PC-9 (cell line): ENCODE results near the gene KCNS1. TPM values are rescaled to one million over a fixed set of nuclear protein-coding genes. Genes with fewer than 3 reads are reported as not detected.

Source experiments
- BruUV-seq: library from RNA; stranded (reverse); fragments of 400-500 nt; replicated peaks from 2 replicates; lab custom pipeline; 2021; lab: Mats Ljungman, UMichigan
- CTCF ChIA-PET: fragments of 300-600 bp; sonication (Branson Sonifier 250); formaldehyde crosslinking; loops from one replicate; lab custom pipeline; 2022; ENCODE audit warnings: antibody characterized with exemption; lab: Charles Lee
- POLR2A ChIA-PET: fragments of 300-600 bp; sonication (Branson Sonifier 250); formaldehyde crosslinking; loops from one replicate; lab custom pipeline; 2022; ENCODE audit warnings: antibody characterized with exemption; ENCODE audit not compliant: unreplicated experiment; lab: Charles Lee
- DNase-seq, 2 experiments: peaks; one replicate each; pipeline versions ENCODE4 v3.0.0 to v3.0.0-alpha.2; 2015 to 2022; ENCODE audit warnings: mixed read lengths in 1 of 2
- H2AFZ ChIP-seq: fragments of 200-600 bp; sonication (generic); 2 replicates; pipeline ENCODE4 v1.8.1; 2017; ENCODE audit warnings: antibody characterized with exemption
- H3F3A ChIP-seq: fragments of 200-600 bp; sonication (generic); 2 replicates; pipeline ENCODE4 v1.8.1; 2017; ENCODE audit warnings: antibody characterized with exemption, mild to moderate bottlenecking, low read depth; ENCODE audit not compliant: insufficient read depth
- H3K27ac ChIP-seq: fragments of 200-600 bp; sonication (generic); 2 replicates; pipeline ENCODE4 v1.6.1; 2016; ENCODE audit warnings: mixed run types
- H3K27me3 ChIP-seq: fragments of 200-600 bp; sonication (generic); 2 replicates; pipeline ENCODE4 v1.6.1; 2016; ENCODE audit warnings: low read depth, mixed run types; ENCODE audit not compliant: insufficient read depth
- H3K36me3 ChIP-seq: fragments of 200-600 bp; sonication (generic); 2 replicates; pipeline ENCODE4 v1.6.1; 2016; ENCODE audit warnings: low read depth, mixed run types
- H3K4me1 ChIP-seq: fragments of 200-600 bp; sonication (generic); replicated peaks from 2 replicates; pipeline ENCODE4 v1.6.1; 2016; ENCODE audit warnings: mixed run types; ENCODE audit not compliant: insufficient read depth
- H3K4me2 ChIP-seq: fragments of 200-600 bp; sonication (generic); 2 replicates; pipeline ENCODE4 v1.6.1; 2017; ENCODE audit warnings: mixed run types
- H3K4me3 ChIP-seq: fragments of 200-600 bp; sonication (generic); 2 replicates; pipeline ENCODE4 v1.6.1; 2016; ENCODE audit warnings: mixed run types
- H3K79me2 ChIP-seq: fragments of 200-600 bp; sonication (generic); 2 replicates; pipeline ENCODE4 v1.6.1; 2017; ENCODE audit warnings: low read depth, mixed run types
- H3K9me2 ChIP-seq: fragments of 200-600 bp; sonication (generic); 2 replicates; pipeline ENCODE4 v1.8.1; 2017; ENCODE audit warnings: mild to moderate bottlenecking; ENCODE audit not compliant: insufficient read depth
- H3K9me3 ChIP-seq: fragments of 200-600 bp; sonication (generic); 2 replicates; pipeline ENCODE4 v1.8.1; 2016; ENCODE audit warnings: low read depth; ENCODE audit not compliant: insufficient read depth
- H4K20me1 ChIP-seq: fragments of 200-600 bp; sonication (generic); 2 replicates; pipeline ENCODE4 v1.8.1; 2017; ENCODE audit not compliant: insufficient read depth
- EZH2 ChIP-seq: fragments of 200-600 bp; sonication (generic); IDR thresholded peaks from 2 replicates; pipeline ENCODE4 v1.8.0; 2017; ENCODE audit warnings: antibody characterized with exemption, low read depth
- intact Hi-C: fragments of 100-400 bp; cut with micrococcal nuclease; formaldehyde crosslinking; loops from one replicate; pipeline ENCODE4 v1.10.0; 2022; ENCODE audit not compliant: unreplicated experiment
- total RNA-seq: library from RNA; stranded (reverse); gene quantifications from 2 replicates; pipeline ENCODE4 v1.2.3, GENCODE V29; 2021
- TF ChIP-seq, protein P1 (sequence below): fragments of 200-600 bp; sonication (generic); conservative IDR thresholded peaks from 2 replicates; pipeline ENCODE4 v1.6.1; 2017; ENCODE audit warnings: mixed run types, antibody characterized with exemption, mild to moderate bottlenecking, moderate library complexity

Gene KCNS1
- total RNA-seq, 1 experiment from 2014 or later = 0.15 TPM

DNA sequence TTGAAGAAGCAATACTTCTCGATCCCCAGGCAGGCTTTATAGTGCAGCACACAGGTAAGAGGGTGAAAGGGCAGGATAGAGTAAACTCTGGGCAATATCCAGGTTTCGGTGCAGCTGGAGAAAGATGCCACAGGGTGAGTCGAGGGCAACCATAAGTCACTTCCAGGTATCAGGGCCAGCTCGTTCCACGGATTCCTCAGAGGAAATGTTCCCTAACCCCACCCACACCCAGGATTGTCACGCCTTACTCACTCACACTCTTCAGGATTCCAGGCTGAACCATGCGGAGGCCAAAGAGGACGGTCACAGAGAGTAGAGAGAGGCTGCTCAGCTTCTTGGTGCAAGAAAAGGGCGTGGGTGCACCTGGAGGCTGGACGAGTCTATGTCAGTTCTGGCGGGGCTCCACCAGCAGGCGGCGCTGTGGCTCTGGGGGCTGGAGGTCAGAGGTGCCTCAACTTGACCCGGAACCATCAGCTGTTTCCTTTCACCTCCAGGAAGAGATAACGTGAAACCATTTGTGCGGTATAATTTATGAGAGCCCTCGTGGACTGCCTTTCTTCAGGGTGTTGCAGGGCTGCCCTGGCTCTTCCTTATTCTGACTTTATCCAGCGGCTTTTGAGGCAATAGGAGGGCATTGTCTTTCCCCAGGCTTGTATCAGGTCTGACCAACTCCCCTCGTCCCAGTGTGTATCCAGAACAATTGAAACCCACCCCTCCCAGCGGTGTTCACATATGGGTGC is 37.8 kb upstream of the KCNS1 start:
- ChIA-PET CTCF (interaction anchor here (0.7 to 2.2 kb wide), 6 partner anchors 27 to 155 kb away, joined by 3 to 14 read pairs (median 6); no protein-coding TSS in a partner anchor), POLR2A (interaction anchor here (0.5 to 0.8 kb wide), 4 partner anchors 116 to 1389 kb away, joined by 3 read pairs; partner anchors contain the start of gene SLPI)
- no peak for TF ChIP-seq EZH2
- TF ChIP-seq, protein P1, sequence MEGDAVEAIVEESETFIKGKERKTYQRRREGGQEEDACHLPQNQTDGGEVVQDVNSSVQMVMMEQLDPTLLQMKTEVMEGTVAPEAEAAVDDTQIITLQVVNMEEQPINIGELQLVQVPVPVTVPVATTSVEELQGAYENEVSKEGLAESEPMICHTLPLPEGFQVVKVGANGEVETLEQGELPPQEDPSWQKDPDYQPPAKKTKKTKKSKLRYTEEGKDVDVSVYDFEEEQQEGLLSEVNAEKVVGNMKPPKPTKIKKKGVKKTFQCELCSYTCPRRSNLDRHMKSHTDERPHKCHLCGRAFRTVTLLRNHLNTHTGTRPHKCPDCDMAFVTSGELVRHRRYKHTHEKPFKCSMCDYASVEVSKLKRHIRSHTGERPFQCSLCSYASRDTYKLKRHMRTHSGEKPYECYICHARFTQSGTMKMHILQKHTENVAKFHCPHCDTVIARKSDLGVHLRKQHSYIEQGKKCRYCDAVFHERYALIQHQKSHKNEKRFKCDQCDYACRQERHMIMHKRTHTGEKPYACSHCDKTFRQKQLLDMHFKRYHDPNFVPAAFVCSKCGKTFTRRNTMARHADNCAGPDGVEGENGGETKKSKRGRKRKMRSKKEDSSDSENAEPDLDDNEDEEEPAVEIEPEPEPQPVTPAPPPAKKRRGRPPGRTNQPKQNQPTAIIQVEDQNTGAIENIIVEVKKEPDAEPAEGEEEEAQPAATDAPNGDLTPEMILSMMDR = peak; percentile 97
- Histone ChIP-seq H3K9me2 (no peaks in the 10 kb centered on the region), H3K4me1 (0 out of 2 replicates have a peak, but pooled peaks cover 7% of the 10 kb centered on the region), H3K27me3 (no peaks in the 10 kb centered on the region), H3K79me2 (no peaks in the 10 kb centered on the region), H3K9me3 (no peaks in the 10 kb centered on the region), H3K4me2 (no peak overlapping the region), H2AFZ (no peak overlapping the region), H3K4me3 (no peak overlapping the region), H3F3A (peaks cover 8% of the 10 kb centered on the region; the same call in 1 of the 2 replicates), H3K36me3 (no peaks in the 10 kb centered on the region), H4K20me1 (no peaks in the 10 kb centered on the region), H3K27ac (no peak overlapping the region)
- DNase-seq = peak; percentile 62 to 73
- intact Hi-C loops = loop anchor here (1.0 kb wide), 1 partner anchor 153 kb away; no protein-coding TSS in a partner anchor
- no TSS peak for BruUV-seq

DNA sequence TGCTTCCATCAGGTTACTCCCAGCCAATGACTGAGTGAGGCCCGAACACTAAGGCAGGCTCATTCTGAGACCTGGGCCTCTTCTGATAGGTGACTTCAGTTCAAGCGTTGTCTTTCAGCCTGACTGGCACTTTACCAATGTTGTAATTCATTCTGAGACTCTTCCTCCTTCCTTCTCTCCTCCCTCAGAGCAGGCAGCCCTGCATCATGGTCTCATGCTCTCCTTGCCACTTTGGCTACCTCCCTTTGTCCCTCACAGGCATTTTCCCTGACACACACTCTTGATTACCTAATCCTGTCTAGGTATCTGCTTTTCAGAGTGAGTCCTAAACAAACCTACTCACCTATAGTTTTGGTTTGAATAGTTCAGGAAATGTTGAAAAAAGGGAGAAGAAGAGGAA is 36.0 kb upstream of the KCNS1 start:
- POLR2A ChIA-PET = no interaction called here
- BruUV-seq = no TSS peak
- Histone ChIP-seq H3K27ac (no peak overlapping the region), H3K4me1 (0 out of 2 replicates have a peak, but pooled peaks cover 7% of the 10 kb centered on the region), H3K9me2 (no peaks in the 10 kb centered on the region), H2AFZ (no peak overlapping the region), H3F3A (peaks cover 8% of the 10 kb centered on the region; the same call in 1 of the 2 replicates), H3K27me3 (no peaks in the 10 kb centered on the region), H3K4me2 (no peak overlapping the region), H3K79me2 (no peaks in the 10 kb centered on the region), H3K4me3 (no peak overlapping the region), H3K9me3 (no peaks in the 10 kb centered on the region), H3K36me3 (no peaks in the 10 kb centered on the region), H4K20me1 (no peaks in the 10 kb centered on the region)
- no peak for DNase-seq
- CTCF ChIA-PET = interaction anchor here (0.8 kb wide), 1 partner anchor 175 kb away, joined by 4 read pairs; no protein-coding TSS in a partner anchor
- TF ChIP-seq EZH2 = no peak
- TF ChIP-seq, protein P1 = no peak
- intact Hi-C loops = no loop called here

DNA sequence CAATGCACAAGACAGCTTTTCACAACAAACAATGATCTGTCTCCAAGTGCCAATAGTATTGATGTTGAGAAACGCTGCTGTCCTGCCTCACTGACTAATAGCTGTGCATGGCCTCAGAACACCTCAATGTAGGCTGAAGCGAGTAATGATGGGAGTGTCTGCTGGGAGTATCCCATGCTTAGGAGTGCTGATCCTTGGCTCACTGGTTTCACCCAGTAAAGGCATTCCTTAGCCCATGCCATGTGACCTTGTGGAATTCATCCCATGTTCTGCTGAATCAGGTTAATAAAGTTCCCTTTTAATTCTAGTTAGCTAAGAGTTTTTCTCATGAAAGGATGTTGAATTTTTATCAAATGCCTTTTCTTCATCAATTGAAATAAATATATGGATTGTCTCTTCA is 27.2 kb upstream of the KCNS1 start:
- no peak overlapping the region for H3K27ac ChIP-seq
- H2AFZ ChIP-seq = no peak overlapping the region
- no TSS peak for BruUV-seq
- no peaks in the 10 kb centered on the region for H3K27me3 ChIP-seq
- H3K4me2 ChIP-seq = no peak overlapping the region; the same call in 1 of the 2 replicates
- ChIA-PET POLR2A (interaction anchor here (0.7 kb wide), 2 partner anchors 78 to 235 kb away, joined by 4 to 7 read pairs; partner anchors contain the start of gene SYS1), CTCF (no interaction called here)
- TF ChIP-seq, protein P1 = no peak
- no peak for TF ChIP-seq EZH2
- intact Hi-C loops = no loop called here
- no peaks in the 10 kb centered on the region for H4K20me1 ChIP-seq
- peaks cover 6% of the 10 kb centered on the region; the same call in 1 of the 2 replicates for H3F3A ChIP-seq
- H3K9me3 ChIP-seq = no peaks in the 10 kb centered on the region
- no peaks in the 10 kb centered on the region for H3K79me2 ChIP-seq
- peak; percentile 28 to 75 for DNase-seq
- no peak overlapping the region for H3K4me3 ChIP-seq
- H3K9me2 ChIP-seq = no peaks in the 10 kb centered on the region
- H3K36me3 ChIP-seq = no peaks in the 10 kb centered on the region
- peaks cover 13% of the 10 kb centered on the region; the same call in 1 of the 2 replicates for H3K4me1 ChIP-seq
